ENCODE results near the gene BANF1. TPM values are rescaled to one million over a fixed set of nuclear protein-coding genes. Genes with fewer than 3 reads are reported as not detected.
"Not testable (repeated sequence)": the region's sequence is repeated elsewhere in the genome, so short reads cannot be mapped to it uniquely, and the experiment has no call there.

The BANF1 gene
- total RNA-seq, 1 experiment from 2014 or later, result 54.1 TPM

DNA sequence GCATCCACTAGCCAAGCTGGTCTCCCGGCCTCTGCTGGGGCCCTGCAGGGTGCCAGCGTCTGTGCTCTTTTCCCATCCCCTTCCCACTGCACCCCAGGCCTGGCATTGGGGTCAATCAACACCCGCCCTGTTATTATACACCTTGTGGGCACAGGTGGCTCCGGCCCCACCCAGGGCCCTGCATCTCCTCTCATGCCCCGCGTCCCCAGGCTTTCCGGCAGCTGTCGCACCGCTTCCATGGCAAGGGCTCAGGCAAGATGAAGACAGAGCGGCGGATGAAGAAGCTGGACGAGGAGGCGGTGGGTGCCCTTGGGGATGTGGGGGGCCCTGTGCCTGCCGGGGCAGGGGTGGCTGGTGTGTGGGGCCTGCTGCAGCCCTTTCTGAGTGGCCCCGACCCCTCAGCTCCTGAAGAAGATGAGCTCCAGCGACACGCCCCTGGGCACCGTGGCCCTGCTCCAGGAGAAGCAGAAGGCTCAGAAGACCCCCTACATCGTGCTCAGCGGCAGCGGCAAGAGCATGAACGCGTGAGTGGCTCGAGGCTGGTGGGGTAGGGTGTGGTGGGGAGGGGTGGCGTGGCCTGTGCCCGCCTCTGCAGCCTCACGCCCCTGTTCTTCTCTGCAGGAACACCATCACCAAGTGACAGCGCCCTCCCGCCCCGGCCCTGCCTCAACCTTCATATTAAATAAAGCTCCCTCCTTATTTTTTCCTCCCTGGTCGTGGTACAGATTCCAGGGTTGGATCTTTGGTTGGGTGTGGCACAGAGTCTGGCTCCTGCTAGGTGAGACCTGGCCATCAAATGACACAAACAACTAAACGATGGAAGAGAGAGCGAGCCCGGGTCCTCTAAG is 23.7 kb upstream of the BANF1 start:
- DNase-seq (ENCODE audit: low read depth), result no peak

- no peak for DNase-seq (ENCODE audit: low read depth)
These were observed 23.0 kb upstream of the BANF1 start for GRCh38 chr11:65979261-65979759.

GRCh38 chr11:65981101-65981740 is 21.1 kb upstream of the BANF1 start:
- DNase-seq (ENCODE audit: low read depth), result no peak

DNA sequence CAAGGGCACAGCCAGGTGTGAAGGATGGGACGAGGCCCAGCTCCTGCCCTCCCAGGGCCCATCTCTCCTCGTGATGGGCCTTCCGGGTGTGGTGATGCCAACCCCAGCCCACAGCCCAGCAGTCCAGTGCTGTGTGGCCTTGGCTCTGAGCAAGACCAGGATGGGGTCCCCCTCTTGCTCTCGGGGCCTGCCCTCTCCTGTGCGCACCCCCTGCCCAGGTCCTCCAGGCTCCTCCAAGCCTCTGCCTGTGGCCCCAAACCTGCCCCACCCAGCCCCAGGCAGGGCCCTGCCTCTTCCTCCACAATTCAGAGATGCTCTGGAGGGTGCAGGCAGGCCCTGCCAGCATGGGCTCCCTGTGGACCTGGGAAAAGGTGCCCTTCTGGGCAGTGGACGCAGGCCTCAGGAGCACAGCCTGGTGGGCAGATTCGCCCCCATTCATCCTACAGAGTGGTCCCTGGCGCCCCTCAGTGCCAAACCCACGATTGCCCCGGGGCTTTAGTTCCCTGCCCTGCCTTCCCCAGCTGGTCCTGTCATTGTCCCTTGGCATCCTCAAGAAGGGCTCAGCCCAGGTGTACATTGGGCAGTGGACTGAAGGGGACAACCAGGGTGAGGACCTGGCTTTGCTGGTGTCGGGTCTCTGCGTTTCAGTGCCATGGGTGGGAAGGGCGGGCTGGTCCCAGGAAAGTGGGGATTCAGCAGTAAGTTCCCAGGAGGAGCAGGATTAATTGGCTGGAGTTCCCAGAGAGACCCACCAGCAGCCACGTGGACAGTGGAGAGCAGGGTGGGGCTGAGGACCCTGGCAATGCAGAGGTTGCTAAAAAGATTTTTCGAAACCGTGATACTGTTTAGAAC is 20.1 kb upstream of the BANF1 start:
- DNase-seq (ENCODE audit: low read depth), result no peak

GRCh38 chr11:65982824-65983588 is 19.3 kb upstream of the BANF1 start:
- no peak for DNase-seq (ENCODE audit: low read depth)

DNA sequence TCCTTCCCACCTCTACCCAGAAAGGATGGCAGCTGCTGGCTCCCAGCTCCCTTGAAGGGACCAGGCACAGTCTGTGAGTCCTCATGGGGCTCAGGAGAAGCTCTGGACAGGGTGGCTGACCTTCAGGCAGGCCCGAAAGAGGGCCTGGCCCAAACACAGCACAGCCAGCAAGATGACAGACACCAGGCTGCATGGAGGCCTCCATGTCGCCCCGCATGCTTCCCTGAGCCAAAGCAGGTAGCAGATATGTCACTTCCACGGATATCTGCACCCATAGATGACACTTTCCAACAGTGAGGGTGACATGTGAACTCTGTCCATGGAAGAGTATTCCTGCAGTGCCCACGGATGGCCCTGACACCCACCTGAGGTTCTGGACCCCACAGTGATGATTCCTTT is 18.7 kb upstream of the BANF1 start:
- no peak for DNase-seq (ENCODE audit: low read depth)

DNA sequence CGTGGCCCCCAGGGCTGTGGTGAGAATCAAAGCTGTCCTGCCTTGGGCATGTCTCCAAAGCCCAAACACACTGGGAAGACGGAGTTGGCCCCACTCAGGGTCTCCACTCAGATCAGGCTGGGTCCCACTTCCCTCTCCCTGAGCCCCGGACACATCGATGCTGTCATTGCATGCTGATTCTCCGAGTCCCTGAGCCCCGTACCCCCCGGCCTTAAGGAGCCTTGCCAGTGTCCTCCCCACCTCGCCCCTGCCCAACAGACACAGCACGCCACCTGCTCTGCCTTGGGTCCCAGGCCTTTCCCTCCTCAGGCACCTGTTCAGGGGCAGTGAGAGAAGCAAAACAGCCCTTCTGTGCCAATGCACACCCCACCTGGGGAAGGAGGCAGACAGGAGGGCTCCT is 15.0 kb upstream of the BANF1 start:
- DNase-seq (ENCODE audit: low read depth), result no peak

GRCh38 chr11:65988791-65989592 is 13.3 kb upstream of the BANF1 start:
- peak; percentile 92 for DNase-seq (ENCODE audit: low read depth)

GRCh38 chr11:65992056-65992455 is 10.2 kb upstream of the BANF1 start:
- no peak for DNase-seq (ENCODE audit: low read depth)

DNA sequence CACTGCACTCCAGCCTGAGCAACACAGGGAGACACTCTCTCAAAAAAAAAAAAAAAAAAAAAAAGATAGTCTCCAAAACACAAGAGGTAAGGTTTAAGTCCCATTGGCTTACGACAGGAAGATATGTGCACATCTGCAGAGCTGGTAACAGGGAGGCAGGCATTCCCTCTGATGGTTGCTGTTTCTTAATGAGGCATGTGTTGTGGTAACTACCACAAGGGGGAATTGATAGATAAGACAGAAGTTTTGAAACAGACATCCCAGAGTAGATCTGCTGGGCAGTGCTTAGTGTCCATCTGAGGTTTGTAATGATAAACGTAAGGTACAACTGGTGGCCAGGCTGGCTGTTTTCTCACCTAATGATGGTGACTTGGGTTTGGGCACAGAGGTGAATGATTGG is 5.0 kb upstream of the BANF1 start:
- no peak for DNase-seq (ENCODE audit: low read depth)

- DNase-seq (ENCODE audit: low read depth), result no peak
These were observed 434 bp downstream of the BANF1 start for GRCh38 chr11:66002648-66003225.

- DNase-seq (ENCODE audit: low read depth), result no peak
These were observed 988 bp downstream of the BANF1 start for GRCh38 chr11:66003291-66003690.

DNA sequence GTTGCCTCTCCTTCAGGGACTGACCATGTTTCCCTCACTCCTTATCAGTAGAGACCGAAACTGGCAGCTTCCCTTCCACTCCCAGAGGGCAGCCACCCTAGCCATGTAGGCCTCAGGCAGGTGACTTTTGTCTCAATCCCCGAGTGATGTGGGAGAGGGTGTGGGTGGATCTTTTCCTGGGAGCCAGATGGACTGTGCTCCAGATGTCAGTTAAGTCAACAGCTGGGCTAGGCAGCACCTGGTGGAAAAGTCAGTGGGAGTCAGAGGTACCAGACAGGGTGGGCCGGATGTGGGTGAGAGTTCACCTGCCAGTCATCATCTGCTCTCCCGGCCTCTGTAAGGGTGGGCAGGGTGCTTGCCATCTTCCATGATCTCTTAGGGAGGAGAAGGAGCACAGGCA is 1.9 kb downstream of the BANF1 start:
- no peak for DNase-seq (ENCODE audit: low read depth)

GRCh38 chr11:66006134-66006890 is 4.0 kb downstream of the BANF1 start:
- DNase-seq (ENCODE audit: low read depth), result no peak

DNA sequence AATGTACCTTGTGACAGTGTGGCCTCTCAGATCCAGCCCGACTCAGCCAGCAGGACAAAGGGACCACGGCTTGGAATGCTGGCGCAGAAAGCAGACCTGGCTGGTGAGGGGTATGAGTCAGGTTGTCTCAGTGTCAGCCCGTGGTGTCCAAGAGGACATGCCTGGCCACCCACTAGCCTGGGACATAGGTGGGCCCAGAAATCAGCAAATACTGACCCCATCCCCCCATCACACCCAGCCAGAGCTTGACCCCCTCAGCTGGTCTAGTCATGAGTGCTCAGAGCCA is 4.5 kb downstream of the BANF1 start:
- DNase-seq (ENCODE audit: low read depth), result no peak

DNA sequence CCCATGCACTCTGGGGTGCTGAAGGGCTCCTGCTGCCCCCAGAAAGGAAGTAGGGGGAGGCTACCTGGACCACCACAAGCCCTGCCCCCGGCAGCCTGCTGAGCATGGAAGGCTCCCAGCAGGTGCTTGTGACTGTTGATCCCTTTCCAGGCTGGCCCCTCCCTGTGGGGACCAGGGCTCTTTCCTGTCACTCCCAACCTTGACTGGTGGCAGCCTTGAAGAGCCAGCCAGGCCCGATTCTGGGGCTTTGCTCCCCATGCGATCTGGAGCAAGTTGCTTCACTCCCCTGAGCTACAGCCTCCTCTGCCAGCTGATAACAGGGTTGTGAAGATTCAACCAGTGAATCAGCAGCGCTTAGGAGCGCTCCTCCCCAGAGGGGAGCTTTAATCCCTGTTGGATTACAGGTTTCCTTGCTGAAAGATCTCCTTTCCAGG is 4.9 kb downstream of the BANF1 start:
- DNase-seq (ENCODE audit: low read depth), result no peak

GRCh38 chr11:66008095-66008467 is 5.8 kb downstream of the BANF1 start:
- no peak for DNase-seq (ENCODE audit: low read depth)

DNA sequence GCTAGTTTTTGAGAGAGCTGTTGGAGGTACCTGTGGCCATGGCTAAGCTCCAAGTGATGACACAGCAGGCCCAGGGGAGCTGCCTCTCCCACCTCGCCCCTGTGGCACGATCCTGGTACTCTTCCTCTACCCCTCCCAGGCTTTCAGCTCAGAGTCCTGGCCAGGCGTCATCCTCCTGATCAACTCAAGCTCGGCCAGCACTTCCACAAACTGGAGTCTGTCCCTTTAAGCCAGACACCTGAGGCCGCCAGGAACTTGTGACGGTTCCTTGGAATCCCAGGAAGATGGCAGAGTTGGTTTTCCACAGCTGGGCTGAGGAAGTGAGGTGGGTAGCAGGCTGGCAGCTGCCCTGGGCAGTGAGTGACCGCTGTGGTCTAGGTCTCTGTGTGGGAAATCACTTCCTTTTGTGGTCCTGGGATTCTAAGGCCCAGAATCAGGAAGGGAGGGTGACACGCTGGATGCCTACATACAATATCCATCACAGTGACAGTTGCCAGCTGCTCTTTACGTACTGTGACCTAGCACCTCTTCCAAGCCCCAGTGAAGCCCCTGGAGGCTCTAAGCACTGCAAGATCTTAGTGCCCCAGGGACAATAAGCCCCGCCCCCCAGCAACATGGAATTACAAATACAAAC is 6.3 kb downstream of the BANF1 start:
- DNase-seq (ENCODE audit: low read depth), result no peak

GRCh38 chr11:66010036-66010435 is 7.7 kb downstream of the BANF1 start:
- DNase-seq (ENCODE audit: low read depth), result not testable (repeated sequence)

Data from Daoy (cell line).